ENCODE results near the gene KPNA5. TPM values are rescaled to one million over a fixed set of nuclear protein-coding genes. Genes with fewer than 3 reads are reported as not detected.
A peak's percentile ranks its signal among the peaks of the same experiment; 100 is the strongest.
"Not testable (repeated sequence)": the region's sequence is repeated elsewhere in the genome, so short reads cannot be mapped to it uniquely, and the experiment has no call there.

KPNA5 gene
- 3.6 and 6.0 TPM in 2 replicates for total RNA-seq

GRCh38 chr6:116680880-116681672, at the start of gene KPNA5:
TSS of gene KPNA5 (plus strand) at chr6:116681211. CDS start at chr6:116681335, 124 bp downstream.
- no peak for DNase-seq (ENCODE audit: extremely low read depth, low read depth, low spot score)

GRCh38 chr6:116631379-116631990, 49.5 kb upstream of the KPNA5 start:
- no peak for DNase-seq (ENCODE audit: extremely low read depth, low read depth, low spot score)

GRCh38 chr6:116633685-116634084, 47.3 kb upstream of the KPNA5 start:
- no peak for DNase-seq (ENCODE audit: extremely low read depth, low read depth, low spot score)

GRCh38 chr6:116648156-116648555, 32.9 kb upstream of the KPNA5 start:
- peak; percentile 77 for DNase-seq (ENCODE audit: extremely low read depth, low read depth, low spot score)

GRCh38 chr6:116649129-116649528, 31.9 kb upstream of the KPNA5 start:
- no peak for DNase-seq (ENCODE audit: extremely low read depth, low read depth, low spot score)

GRCh38 chr6:116651916-116652315, 29.1 kb upstream of the KPNA5 start:
- no peak for DNase-seq (ENCODE audit: extremely low read depth, low read depth, low spot score)

GRCh38 chr6:116661594-116661993, 19.4 kb upstream of the KPNA5 start:
- DNase-seq (ENCODE audit: extremely low read depth, low read depth, low spot score), result no peak

- DNase-seq (ENCODE audit: extremely low read depth, low read depth, low spot score), result no peak
Observed at GRCh38 chr6:116662202-116662601, 18.8 kb upstream of the KPNA5 start.

GRCh38 chr6:116663308-116663707, 17.7 kb upstream of the KPNA5 start:
- DNase-seq (ENCODE audit: extremely low read depth, low read depth, low spot score), result no peak

GRCh38 chr6:116664169-116664568, 16.8 kb upstream of the KPNA5 start:
- not testable (repeated sequence) for DNase-seq (ENCODE audit: extremely low read depth, low read depth, low spot score)

- no peak for DNase-seq (ENCODE audit: extremely low read depth, low read depth, low spot score)
Observed at GRCh38 chr6:116665464-116665863, 15.5 kb upstream of the KPNA5 start.

GRCh38 chr6:116666869-116667268, 14.1 kb upstream of the KPNA5 start:
- no peak for DNase-seq (ENCODE audit: extremely low read depth, low read depth, low spot score)

- no peak for DNase-seq (ENCODE audit: extremely low read depth, low read depth, low spot score)
Observed at GRCh38 chr6:116667623-116668022, 13.4 kb upstream of the KPNA5 start.

- no peak for DNase-seq (ENCODE audit: extremely low read depth, low read depth, low spot score)
Observed at GRCh38 chr6:116672306-116672705, 8.7 kb upstream of the KPNA5 start.

- DNase-seq (ENCODE audit: extremely low read depth, low read depth, low spot score), result no peak
Observed at GRCh38 chr6:116676021-116676420, 5.0 kb upstream of the KPNA5 start.

GRCh38 chr6:116682334-116682712, 1.3 kb downstream of the KPNA5 start:
- no peak for DNase-seq (ENCODE audit: extremely low read depth, low read depth, low spot score)

GRCh38 chr6:116685437-116685993, 4.5 kb downstream of the KPNA5 start:
- no peak for DNase-seq (ENCODE audit: extremely low read depth, low read depth, low spot score)

- DNase-seq (ENCODE audit: extremely low read depth, low read depth, low spot score), result not testable (repeated sequence)
Observed at GRCh38 chr6:116686475-116687101, 5.6 kb downstream of the KPNA5 start.

- no peak for DNase-seq (ENCODE audit: extremely low read depth, low read depth, low spot score)
Observed at GRCh38 chr6:116691154-116691553, 10.1 kb downstream of the KPNA5 start.

GRCh38 chr6:116692873-116693272, 11.9 kb downstream of the KPNA5 start:
- not testable (repeated sequence) for DNase-seq (ENCODE audit: extremely low read depth, low read depth, low spot score)

GRCh38 chr6:116693275-116693674, 12.3 kb downstream of the KPNA5 start:
- not testable (repeated sequence) for DNase-seq (ENCODE audit: extremely low read depth, low read depth, low spot score)
